Neural progenitor cell (in vitro differentiated cells): ENCODE data around the gene TGM5.

Source experiments
- EZH2 ChIP-seq: fragments of 200-600 bp; sonication (generic); IDR thresholded peaks from 2 replicates; pipeline ENCODE4 v1.6.1; 2017; ENCODE audit warnings: antibody characterized with exemption, mild to moderate bottlenecking, moderate library complexity
- TF ChIP-seq, protein P1 (sequence below): fragments of 200-600 bp; sonication (generic); IDR thresholded peaks from 2 replicates; pipeline ENCODE4 v1.5.1; 2017; ENCODE audit warnings: antibody characterized with exemption, mild to moderate bottlenecking

DNA sequence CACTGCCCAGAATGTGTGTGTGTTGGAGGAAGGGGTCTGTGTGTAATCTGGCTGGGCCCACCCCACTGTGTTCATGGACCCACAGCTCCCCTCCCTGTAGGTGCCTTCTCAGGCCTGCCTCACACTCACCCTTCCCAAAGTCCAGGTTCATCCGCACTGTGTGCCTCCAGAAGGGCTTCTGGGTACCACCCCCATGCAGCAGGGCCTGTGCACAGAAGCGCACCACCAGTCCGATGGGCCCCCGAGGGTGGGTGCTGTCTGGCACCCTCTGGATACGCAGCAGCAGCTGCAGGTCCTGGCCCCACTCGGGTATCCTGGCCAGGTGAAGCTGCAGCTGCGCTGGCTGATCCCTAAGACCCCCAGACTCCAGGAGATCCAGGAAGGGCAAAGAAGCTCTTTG is 12.8 kb upstream of the TGM5 start:
- TF ChIP-seq, protein P1, sequence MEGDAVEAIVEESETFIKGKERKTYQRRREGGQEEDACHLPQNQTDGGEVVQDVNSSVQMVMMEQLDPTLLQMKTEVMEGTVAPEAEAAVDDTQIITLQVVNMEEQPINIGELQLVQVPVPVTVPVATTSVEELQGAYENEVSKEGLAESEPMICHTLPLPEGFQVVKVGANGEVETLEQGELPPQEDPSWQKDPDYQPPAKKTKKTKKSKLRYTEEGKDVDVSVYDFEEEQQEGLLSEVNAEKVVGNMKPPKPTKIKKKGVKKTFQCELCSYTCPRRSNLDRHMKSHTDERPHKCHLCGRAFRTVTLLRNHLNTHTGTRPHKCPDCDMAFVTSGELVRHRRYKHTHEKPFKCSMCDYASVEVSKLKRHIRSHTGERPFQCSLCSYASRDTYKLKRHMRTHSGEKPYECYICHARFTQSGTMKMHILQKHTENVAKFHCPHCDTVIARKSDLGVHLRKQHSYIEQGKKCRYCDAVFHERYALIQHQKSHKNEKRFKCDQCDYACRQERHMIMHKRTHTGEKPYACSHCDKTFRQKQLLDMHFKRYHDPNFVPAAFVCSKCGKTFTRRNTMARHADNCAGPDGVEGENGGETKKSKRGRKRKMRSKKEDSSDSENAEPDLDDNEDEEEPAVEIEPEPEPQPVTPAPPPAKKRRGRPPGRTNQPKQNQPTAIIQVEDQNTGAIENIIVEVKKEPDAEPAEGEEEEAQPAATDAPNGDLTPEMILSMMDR, result no peak
- no peak for TF ChIP-seq EZH2
